ENCODE data around the gene TTLL10. TPM values are rescaled to one million over a fixed set of nuclear protein-coding genes. Genes with fewer than 3 reads are reported as not detected.

TTLL10 gene
- polyA plus RNA-seq, 1 of the 3 experiments (the other 2 are of a cell fraction) = not detected

- Histone ChIP-seq H3K9me3 (no peaks in the 10 kb centered on the region), H3F3A (replicated peaks; ENCODE audit: insufficient read depth) (no peaks in the 10 kb centered on the region), H3K4me2 (no peak overlapping the region), H2AFZ (ENCODE audit: low read depth) (no peak overlapping the region), H3K4me1 (ENCODE audit: control insufficient read depth in 1 of 2, insufficient read depth in 2 of 2, low read depth in 1 of 2, low read length in 1 of 2) (no peaks in the 10 kb centered on the region), H3K36me3 (replicated peaks in 1 of 2; ENCODE audit: control insufficient read depth in 1 of 2, insufficient read depth in 2 of 2, low read length in 1 of 2) (no peaks in the 10 kb centered on the region), H3K27ac (ENCODE audit: low read depth in 2 of 2, low read length in 1 of 2) (no peak overlapping the region), H3K9ac (no peak overlapping the region), H3K27me3 (ENCODE audit: insufficient read depth) (no peaks in the 10 kb centered on the region; the same call in 1 of the 2 replicates), H3K4me3 (ENCODE audit: low read depth in 2 of 2, low read length in 1 of 2) (no peak overlapping the region), H3K9me2 (no peaks in the 10 kb centered on the region), H3K79me2 (ENCODE audit: insufficient read depth) (no peaks in the 10 kb centered on the region), H4K20me1 (ENCODE audit: insufficient read depth) (no peaks in the 10 kb centered on the region)
- DNase-seq = peak; percentile 33
- 62% methylated on average over 4 of the region's 13 CpGs for WGBS (ENCODE audit: low lambda C conversion rate)
- CTCF ChIA-PET = interaction anchor here (0.8 to 3.1 kb wide), 2 partner anchors 22 to 75 kb away, joined by 3 to 14 read pairs; no protein-coding TSS in a partner anchor
- no peak for TF ChIP-seq TAF1 (IDR thresholded peaks at IDR 0.05; ENCODE audit: borderline replicate concordance, low read depth, low read length)
- TF ChIP-seq GABPA (IDR thresholded peaks at IDR 0.05; ENCODE audit: low read depth) = no peak
- POLR2A ChIA-PET = no interaction called here
Measured at GRCh38 chr1:1196431-1197187, 22.9 kb downstream of the TTLL10 start.

GRCh38 chr1:1197188-1197500, 23.5 kb downstream of the TTLL10 start:
- POLR2A ChIA-PET = no interaction called here
- Histone ChIP-seq H4K20me1 (ENCODE audit: insufficient read depth) (no peaks in the 10 kb centered on the region), H3K9me3 (no peaks in the 10 kb centered on the region), H3K4me2 (no peak overlapping the region), H3F3A (replicated peaks; ENCODE audit: insufficient read depth) (no peaks in the 10 kb centered on the region), H3K36me3 (replicated peaks in 1 of 2; ENCODE audit: control insufficient read depth in 1 of 2, insufficient read depth in 2 of 2, low read length in 1 of 2) (no peaks in the 10 kb centered on the region), H3K27me3 (ENCODE audit: insufficient read depth) (no peaks in the 10 kb centered on the region), H2AFZ (ENCODE audit: low read depth) (no peak overlapping the region), H3K79me2 (ENCODE audit: insufficient read depth) (no peaks in the 10 kb centered on the region), H3K27ac (ENCODE audit: low read depth in 2 of 2, low read length in 1 of 2) (no peak overlapping the region), H3K9ac (no peak overlapping the region), H3K4me1 (ENCODE audit: control insufficient read depth in 1 of 2, insufficient read depth in 2 of 2, low read depth in 1 of 2, low read length in 1 of 2) (no peaks in the 10 kb centered on the region), H3K4me3 (ENCODE audit: low read depth in 2 of 2, low read length in 1 of 2) (no peak overlapping the region), H3K9me2 (no peaks in the 10 kb centered on the region)
- TF ChIP-seq USF1 (IDR thresholded peaks at IDR 0.05; ENCODE audit: borderline replicate concordance, low read depth) (no peak), JUND (IDR thresholded peaks at IDR 0.05) (no peak), USF2 (IDR thresholded peaks at IDR 0.05; ENCODE audit: borderline replicate concordance, low read depth, low read length) (no peak), EZH2phosphoT487 (IDR thresholded peaks at IDR 0.05; ENCODE audit: borderline replicate concordance, low read depth) (no peak), ELF1 (IDR thresholded peaks at IDR 0.05) (no peak), RCOR1 (IDR thresholded peaks at IDR 0.05; ENCODE audit: low read length) (no peak), TCF12 (IDR thresholded peaks at IDR 0.05) (no peak), RXRA (IDR thresholded peaks at IDR 0.05; ENCODE audit: borderline replicate concordance, low read depth) (no peak)
- WGBS (ENCODE audit: low lambda C conversion rate) = 81% methylated on average over 8 of the region's 8 CpGs
- peak; percentile 20 for DNase-seq
- CTCF ChIA-PET = interaction anchor here (3.1 kb wide), 1 partner anchor 75 kb away, joined by 14 read pairs; no protein-coding TSS in a partner anchor

Data from SK-N-SH (cell line).